GM18505 (cell line): ENCODE results near the gene TP53I13.

Source experiments
- ATAC-seq: cut with Tn5 transposase; IDR thresholded peaks from one replicate; pipeline ENCODE4 v1.9.1; 2021; ENCODE audit not compliant: unreplicated experiment
- POLR2A ChIP-seq: IDR thresholded peaks from 4 replicates; pipeline ENCODE4 v1.6.1; 2011; ENCODE audit warnings: borderline replicate concordance; ENCODE audit not compliant: insufficient read depth, insufficient read length; ENCODE audit errors: extremely low read depth

TP53I13 gene

DNA sequence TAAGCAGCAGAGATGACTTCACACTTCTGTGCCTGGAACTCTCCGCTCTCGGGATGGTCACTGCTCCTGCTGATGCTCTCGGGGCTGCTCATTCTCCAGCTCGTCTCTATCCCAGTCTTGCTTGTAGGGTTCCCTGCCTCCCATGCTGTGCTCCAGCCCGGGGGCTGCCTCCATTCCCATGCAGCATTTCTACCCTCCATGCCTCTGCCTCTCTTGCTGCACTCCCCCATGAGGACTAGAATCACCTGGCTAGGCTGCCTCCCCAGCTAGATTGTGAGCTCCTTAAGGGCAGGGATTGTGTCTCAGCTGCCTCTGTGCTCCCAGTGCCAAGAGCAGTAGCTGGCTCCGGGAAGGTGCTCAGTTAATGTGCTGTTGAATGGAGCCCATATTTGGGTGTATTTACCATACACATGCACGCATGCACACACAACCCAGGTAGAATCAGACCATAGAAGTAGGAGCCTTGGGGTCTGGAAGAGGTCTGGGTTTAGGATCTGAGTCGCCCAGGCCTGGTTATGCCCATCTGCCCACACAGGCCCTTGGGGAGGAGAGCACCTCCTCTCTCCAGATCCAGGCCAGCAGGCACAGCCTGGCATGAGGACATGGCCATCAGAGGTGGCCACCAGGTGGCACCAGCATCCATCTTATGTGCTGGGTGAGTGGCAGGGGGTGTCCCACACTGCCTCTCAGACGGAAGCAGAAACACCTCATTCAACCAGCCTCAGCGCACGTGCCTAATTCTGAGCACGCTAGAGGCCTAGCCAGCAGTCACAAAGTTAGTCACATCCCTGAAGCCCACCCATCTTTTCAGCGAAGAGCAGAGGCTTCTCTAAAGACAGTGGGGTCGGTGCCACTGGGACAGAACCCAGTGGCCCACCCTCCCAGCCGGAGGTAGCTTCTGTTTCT is 11.6 kb downstream of the TP53I13 start:
- ATAC-seq = peak; percentile 69
- no peak for TF ChIP-seq POLR2A

DNA sequence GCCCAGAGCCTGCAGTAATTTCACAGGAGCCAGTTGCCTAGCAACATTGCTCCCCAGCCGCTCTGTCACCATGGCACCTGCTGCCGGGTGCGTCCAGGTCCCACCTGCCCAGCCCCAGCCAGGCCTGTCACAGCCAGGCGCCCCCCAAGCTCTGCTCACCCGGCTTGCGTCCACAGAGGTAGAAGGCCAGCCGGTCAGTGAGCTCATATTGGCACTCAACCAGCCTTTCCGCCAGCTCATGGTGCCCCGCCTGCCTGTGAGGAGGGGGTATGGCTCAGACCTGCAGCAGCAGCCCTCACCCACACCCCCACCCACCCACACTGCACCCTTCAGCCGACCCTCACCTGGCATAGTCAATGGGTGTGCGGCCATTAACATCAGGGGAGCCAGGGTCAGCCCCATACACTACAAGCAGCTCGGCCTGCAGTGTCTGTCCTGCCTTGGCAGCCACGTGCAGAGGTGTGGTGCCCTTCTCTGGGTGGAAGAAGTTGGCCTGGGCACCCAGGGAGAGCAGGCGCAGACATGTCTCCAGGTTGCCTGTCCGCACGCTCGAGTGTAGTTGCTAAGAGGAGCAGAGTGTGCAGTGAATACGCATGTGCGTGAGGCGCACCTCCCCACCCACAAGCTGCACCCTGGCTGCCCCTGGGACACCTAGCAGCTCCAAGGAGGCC is 13.2 kb downstream of the TP53I13 start:
- ATAC-seq = no peak
- TF ChIP-seq POLR2A = no peak

DNA sequence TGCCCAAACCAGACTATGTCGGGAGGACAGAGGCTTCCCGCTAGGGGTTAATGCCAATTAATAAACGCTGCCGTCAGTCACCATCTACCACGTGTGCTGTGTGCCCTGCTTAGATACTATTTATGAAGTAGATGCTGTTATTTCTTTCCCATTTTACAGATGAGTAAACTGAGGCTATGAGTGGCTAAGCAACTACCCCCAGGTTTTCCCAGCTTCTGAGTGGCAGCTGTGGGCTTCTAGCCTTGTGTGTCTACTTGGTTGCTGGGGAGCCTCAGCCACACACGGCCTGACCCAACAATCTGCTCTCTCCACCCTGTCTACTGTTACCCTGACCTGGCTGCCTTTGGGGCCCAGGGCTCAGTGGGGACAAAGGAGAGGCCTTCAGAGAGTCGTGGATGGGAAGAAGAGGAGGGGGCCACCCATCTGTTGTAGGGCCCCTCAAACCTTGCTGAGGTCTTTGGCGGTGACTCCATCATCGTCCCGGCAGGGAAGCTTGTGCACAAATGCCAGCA is 13.8 kb downstream of the TP53I13 start:
- no peak for TF ChIP-seq POLR2A
- no peak for ATAC-seq

GRCh38 chr17:29582772-29583171 is 14.3 kb downstream of the TP53I13 start:
- ATAC-seq = no peak
- TF ChIP-seq POLR2A = no peak

DNA sequence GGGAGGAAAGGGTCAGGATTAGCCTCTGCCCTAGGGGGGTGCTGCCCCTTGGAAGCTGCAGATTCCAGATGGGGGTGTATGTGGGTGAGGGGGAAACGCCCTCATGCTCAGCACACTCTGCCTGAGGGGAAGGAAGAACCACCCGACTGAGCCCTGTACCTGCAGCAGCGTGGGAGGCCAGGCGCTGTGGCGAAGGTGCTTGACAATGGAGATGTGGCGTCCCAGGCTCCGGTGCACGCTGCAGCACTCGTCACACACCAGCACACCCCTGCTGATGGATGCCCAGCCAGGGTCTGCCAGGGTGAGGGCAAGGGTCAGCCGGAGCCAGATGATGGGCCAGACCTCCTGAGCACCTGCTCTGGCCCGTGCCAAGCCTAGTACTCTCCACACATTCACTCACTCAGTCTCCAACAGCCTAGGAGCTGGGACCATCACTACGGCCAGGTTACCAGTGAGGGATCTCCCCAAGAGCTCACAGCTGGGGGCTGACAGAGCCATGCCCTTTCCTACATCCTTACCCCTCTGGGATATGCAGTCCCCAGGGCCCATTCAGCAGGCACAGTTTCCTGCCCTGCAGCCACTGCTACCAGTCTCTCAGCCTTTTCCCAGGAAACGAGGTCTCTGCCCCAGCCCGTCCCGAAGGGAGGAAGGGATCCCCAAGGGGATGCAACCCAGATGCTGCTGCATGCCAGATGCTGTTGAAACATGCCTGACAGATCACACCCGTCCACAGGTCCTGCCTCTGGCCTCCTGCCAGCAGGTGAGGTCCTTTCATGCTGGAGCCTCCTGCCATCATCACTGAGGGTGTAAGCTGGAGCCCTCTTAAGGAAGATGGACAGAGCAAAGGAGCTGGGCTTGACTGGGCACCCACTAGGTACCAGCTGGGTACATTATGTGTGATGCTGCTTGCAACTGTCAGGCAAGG is 15.1 kb downstream of the TP53I13 start:
- TF ChIP-seq POLR2A = no peak
- no peak for ATAC-seq

DNA sequence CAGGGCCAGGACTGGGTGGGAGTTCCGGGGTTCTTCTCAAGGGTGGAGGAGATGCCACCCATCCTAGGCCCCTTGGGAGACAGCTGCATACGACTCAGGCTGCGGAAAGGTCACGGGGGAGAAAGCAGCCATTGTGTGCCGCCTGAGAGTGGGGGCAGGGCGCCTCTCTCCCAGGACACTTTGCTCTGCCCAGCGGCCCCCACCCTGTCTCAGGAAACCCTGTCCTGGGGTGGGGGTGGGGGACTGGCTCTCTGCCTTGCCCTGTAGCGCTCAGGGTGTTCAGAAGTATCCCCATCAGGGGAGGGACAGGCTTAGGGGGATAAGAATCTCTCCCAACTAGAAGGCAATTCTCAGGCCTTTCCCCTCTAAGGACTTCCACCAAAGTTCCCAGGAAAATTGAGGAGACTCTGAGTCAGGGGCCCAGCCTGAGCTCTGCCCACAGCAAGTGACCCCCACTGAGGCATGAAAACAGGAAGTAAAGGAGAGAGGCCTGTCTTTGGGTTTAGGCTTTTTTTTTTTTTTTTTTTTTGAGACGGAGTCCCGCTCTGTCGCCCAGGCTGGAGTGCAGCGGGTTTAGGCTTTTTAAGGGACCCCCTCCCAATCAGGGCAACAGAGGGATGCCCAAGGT is 16.1 kb downstream of the TP53I13 start:
- ATAC-seq = no peak
- TF ChIP-seq POLR2A = no peak

GRCh38 chr17:29585080-29585751 is 16.7 kb downstream of the TP53I13 start:
- no peak for ATAC-seq
- TF ChIP-seq POLR2A = no peak

GRCh38 chr17:29586676-29587469 is 18.4 kb downstream of the TP53I13 start:
- no peak for TF ChIP-seq POLR2A

DNA sequence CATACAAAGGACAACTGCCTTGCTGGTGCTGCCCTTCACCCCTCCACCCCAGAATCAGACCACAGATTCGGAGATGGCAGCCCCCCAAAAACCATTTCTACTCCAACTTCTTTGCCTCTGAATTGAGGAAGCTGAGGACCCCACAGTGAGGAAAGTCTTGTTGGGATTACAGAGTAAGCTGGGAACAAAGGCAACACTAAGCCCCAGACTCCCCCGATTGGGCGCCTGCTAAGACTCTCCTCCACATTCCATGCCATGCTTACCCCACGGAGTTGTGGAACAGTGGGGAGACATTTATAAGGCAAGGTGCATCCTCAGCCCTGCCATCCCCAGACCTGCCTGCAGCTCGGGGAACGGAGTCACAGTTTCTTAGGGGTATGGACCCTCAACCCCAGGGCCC is 19.1 kb downstream of the TP53I13 start:
- ATAC-seq = no peak
- no peak for TF ChIP-seq POLR2A

More at GRCh38 chr17:29586676-29587469, 18.4 kb downstream of the TP53I13 start:
- no peak for ATAC-seq

GRCh38 chr17:29588017-29588561 is 19.6 kb downstream of the TP53I13 start:
- no peak for ATAC-seq
- no peak for TF ChIP-seq POLR2A
